ENCODE data around the gene KIAA0825.

DNA sequence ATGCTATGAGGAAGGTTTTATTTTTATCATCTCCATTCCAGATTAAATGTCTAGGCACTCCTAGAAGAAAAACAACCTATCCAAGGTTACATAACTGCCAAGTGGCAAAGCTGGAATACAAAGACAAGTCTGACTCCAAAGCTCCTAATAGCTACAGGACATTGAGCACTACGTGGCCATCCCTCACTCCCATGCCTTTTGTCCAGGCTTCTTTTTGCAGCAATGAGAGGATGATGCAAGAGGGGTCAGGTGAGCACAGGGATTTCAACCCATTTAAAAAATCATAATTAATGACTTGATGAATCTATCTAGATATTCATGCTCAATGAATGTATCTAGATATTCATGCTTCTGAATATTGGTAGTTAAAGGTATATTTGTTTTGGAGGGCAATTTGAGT is 117.0 kb downstream of the KIAA0825 start:
- TF ChIP-seq CTCF (conservative IDR thresholded peaks at IDR 0.05 in 1 of 2, IDR thresholded peaks at IDR 0.05 in 1 of 2; ENCODE audit: extremely low read depth in 1 of 2, insufficient read depth in 1 of 2, low read depth in 1 of 2, low read length in 2 of 2) (no peak), EZH2 (IDR thresholded peaks at IDR 0.05; ENCODE audit: borderline replicate concordance, low read length) (no peak)
